WERI-Rb-1 (cell line): ENCODE data around the gene ZNF516.

Experiments
- DNase-seq: peaks from one replicate; pipeline ENCODE4 v3.0.0-alpha.2; 2020
- H3K27ac ChIP-seq: fragments of 250-450 bp; sonication (Bioruptor Pico); 2 replicates; pipeline ENCODE4 v1.5.1; 2020; ENCODE audit warnings: mild to moderate bottlenecking, moderate library complexity
- H3K27me3 ChIP-seq: fragments of 250-450 bp; sonication (Bioruptor Pico); 2 replicates; pipeline ENCODE4 v1.5.1; 2021; ENCODE audit warnings: mild to moderate bottlenecking, low read depth, moderate library complexity; ENCODE audit not compliant: insufficient read depth, severe bottlenecking
- H3K36me3 ChIP-seq: fragments of 250-450 bp; sonication (Bioruptor Pico); 2 replicates; pipeline ENCODE4 v1.5.1; 2020; ENCODE audit warnings: mild to moderate bottlenecking, moderate library complexity
- H3K4me3 ChIP-seq: 2 replicates; pipeline ENCODE4 v1.5.1; 2011; ENCODE audit warnings: low read depth, mild to moderate bottlenecking, control low read depth, low read length
- H3K9me3 ChIP-seq: fragments of 250-450 bp; sonication (Bioruptor Pico); 2 replicates; pipeline ENCODE4 v1.5.1; 2021; ENCODE audit warnings: mild to moderate bottlenecking, moderate library complexity; ENCODE audit not compliant: severe bottlenecking
- TF ChIP-seq, protein P1 (sequence below): IDR thresholded peaks from 2 replicates; pipeline ENCODE4 v1.5.1; 2011; ENCODE audit warnings: low read depth, mild to moderate bottlenecking, control low read depth, inconsistent platforms, low read length

Gene ZNF516

DNA sequence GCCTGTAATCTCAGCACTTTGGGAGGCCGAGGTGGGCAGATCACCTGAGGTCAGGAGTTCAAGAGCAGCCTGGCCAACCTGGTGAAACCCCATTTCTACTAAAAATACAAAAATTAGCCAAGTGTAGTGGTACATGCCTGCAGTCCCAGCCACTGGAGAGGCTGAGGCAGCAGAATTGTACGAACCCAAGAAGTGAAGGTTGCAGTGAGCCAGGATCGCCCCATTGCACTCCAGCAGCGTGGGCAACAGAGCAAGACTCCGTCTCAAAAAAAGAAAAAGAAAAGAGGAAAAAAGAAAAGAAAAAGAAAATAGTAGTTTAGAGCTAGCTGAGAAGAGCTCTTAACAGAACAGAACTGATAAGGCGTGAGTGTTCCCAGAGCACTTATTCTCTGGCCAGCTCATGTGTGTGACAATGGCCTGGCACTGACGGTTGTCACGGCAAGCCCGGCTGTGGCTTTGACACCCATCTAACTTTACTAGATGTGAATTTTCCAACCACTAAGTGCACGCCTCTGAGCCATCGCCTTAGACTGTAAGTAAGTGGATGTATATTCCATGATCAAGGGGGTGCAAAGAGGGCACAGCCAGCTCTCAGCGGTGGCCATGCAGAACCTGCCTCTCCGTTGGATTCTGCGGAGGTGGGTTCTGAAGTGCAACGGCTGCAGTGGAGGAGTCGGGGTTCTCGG lies 80.0 kb downstream of the ZNF516 start:
- Histone ChIP-seq H3K4me3 (no peak overlapping the region), H3K27ac (no peak overlapping the region), H3K36me3 (peaks cover 18% of the 10 kb centered on the region), H3K27me3 (no peaks in the 10 kb centered on the region), H3K9me3 (no peaks in the 10 kb centered on the region)
- no peak for DNase-seq
- TF ChIP-seq, protein P1, sequence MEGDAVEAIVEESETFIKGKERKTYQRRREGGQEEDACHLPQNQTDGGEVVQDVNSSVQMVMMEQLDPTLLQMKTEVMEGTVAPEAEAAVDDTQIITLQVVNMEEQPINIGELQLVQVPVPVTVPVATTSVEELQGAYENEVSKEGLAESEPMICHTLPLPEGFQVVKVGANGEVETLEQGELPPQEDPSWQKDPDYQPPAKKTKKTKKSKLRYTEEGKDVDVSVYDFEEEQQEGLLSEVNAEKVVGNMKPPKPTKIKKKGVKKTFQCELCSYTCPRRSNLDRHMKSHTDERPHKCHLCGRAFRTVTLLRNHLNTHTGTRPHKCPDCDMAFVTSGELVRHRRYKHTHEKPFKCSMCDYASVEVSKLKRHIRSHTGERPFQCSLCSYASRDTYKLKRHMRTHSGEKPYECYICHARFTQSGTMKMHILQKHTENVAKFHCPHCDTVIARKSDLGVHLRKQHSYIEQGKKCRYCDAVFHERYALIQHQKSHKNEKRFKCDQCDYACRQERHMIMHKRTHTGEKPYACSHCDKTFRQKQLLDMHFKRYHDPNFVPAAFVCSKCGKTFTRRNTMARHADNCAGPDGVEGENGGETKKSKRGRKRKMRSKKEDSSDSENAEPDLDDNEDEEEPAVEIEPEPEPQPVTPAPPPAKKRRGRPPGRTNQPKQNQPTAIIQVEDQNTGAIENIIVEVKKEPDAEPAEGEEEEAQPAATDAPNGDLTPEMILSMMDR, result no peak

DNA sequence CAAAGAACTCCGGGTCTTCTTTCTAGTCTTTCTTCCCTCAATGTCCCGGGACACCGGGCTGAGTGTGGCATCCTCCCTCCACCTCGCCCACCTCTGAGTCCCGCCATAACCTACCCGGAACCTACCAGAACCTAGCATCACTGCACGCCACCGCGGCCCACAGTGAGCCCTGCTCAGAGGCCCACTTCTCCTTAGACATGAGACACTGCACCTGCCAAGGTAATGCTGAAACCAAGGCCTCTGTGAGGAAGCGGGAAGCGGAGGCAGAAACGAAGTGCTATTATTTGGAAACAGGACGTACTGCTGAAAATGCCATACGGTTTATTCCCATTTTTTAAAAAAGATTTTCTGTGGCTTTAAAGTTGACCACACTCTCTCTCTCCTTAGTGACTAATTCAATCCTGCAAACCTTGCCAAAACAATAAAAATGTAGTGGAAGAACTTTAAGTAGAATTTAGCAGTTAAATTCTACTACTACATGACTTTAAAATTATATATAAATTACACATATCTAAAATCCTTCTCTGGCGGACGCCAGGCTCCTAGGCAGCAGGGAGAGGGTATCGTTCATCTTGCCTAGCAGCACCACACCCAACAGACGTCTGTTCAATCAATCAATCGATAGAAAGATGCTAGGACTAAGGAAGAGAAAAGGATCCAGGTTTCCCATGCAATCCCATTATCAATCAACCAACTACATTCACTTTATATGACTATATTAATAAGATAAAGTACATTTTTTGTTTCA lies 82.0 kb downstream of the ZNF516 start:
- Histone ChIP-seq H3K27me3 (no peaks in the 10 kb centered on the region), H3K36me3 (peaks cover 18% of the 10 kb centered on the region), H3K9me3 (no peaks in the 10 kb centered on the region), H3K27ac (no peak overlapping the region), H3K4me3 (no peak overlapping the region)
- TF ChIP-seq, protein P1, result no peak
- DNase-seq, result no peak

DNA sequence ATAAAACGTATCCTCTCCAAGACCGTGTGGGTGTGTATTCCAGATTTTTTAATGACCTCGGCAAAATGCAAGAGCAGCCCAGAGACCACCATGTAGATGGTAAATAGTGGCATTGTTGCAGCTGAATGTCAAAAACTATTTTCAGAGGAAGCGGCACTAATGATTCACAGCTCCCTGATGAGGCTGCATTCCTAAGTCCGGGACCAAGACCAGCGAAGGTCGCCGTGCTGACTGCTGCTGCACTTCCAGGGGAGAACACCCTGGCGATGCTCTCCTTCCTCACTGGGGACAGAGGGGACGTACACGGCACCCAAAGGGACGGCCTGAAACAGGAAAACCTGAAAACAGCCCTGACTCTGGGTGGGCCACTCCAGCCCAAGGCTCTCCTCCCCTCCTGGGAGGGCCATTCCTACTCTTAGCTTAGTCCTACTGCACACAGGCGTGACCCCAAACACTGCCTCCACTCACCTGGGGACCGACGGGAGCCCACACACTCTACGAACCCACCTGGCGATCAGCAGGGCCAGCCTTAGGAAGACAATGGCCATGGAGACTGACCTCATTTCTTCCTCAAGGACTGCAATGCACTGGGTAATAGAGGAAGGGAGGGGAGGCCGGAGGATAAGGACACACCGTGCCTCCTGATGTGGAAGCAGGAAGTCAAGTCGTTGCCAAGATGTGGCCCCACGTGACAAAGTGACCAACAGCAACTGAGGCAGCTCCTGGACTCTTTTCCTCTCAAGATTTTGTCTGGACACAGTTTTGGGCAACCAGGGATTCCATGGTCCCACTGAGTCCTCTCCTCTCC lies 82.8 kb downstream of the ZNF516 start:
- H3K9me3 ChIP-seq, result no peaks in the 10 kb centered on the region
- TF ChIP-seq, protein P1, result no peak
- no peak overlapping the region for H3K4me3 ChIP-seq
- H3K27ac ChIP-seq, result no peak overlapping the region
- peaks cover 18% of the 10 kb centered on the region for H3K36me3 ChIP-seq
- no peak for DNase-seq
- H3K27me3 ChIP-seq, result no peaks in the 10 kb centered on the region

DNA sequence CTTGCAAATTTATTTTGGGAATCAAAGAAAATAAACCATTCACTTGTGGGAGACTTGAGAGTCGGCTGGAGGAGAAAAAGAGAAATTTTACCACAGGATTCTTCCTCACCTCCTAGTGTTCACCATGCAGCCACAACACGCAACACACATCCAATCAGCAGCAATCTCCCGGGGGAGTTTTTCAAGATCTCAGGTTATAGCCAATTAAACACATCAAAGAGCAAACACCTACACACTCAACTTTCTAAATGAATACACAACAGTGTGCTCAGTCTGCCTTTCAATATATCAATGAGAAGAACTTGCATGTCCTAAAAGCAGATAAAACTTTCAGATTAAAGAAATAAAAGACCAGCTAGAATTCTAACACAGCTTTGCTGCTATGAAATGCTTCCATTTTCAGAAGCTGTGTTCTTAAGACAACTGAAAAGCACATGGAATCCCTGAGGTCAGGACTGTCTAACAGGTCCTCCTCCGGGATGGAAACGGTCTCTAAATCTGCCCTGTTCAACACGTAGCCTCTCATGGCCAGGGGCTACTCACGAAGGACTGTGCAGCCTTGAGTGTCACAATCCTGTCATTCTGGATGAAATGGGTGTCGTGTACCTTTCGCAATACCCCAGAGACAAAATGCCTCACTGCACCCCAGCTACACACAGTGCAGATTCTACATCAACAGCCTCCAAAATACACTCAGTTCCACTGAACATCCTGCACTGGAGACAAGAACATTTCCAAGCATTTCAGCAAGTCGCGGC lies 84.2 kb downstream of the ZNF516 start:
- TF ChIP-seq, protein P1, result no peak
- H3K27ac ChIP-seq, result no peak overlapping the region
- no peaks in the 10 kb centered on the region for H3K9me3 ChIP-seq
- peaks cover 14% of the 10 kb centered on the region for H3K36me3 ChIP-seq
- H3K4me3 ChIP-seq, result no peak overlapping the region
- no peak for DNase-seq
- no peaks in the 10 kb centered on the region for H3K27me3 ChIP-seq

DNA sequence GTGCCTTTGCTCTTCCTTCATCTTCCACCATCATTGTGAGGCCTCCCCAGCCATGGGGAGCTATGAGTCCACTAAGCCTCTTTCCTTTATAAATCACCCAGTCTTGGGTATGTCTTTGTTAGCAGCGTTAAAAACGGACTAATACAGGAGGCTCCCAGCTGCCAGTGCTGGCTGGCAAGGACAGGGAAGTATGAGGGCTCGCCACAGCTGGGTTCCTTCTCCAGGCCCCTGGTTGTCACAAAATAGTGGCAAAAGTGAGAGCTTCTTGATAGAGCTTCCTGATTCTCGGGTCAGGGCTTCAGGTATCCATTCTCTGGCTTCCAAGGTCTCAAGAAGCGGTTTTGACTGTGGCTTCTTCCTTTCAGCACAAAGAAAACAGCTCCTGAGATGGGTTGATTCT lies 85.0 kb downstream of the ZNF516 start:
- H3K27me3 ChIP-seq, result no peaks in the 10 kb centered on the region
- TF ChIP-seq, protein P1, result no peak
- peaks cover 18% of the 10 kb centered on the region for H3K36me3 ChIP-seq
- no peak for DNase-seq
- no peaks in the 10 kb centered on the region for H3K9me3 ChIP-seq
- H3K27ac ChIP-seq, result no peak overlapping the region
- no peak overlapping the region for H3K4me3 ChIP-seq
